HepG2 (cell line): ENCODE results near the gene TMEM9. TPM values are rescaled to one million over a fixed set of nuclear protein-coding genes. Genes with fewer than 3 reads are reported as not detected.
A peak's percentile ranks its signal among the peaks of the same experiment; 100 is the strongest.

Experiments used
- ATAC-seq: fragments of 200-7000 bp; cut with Tn5 transposase; 3 replicates; pipeline ENCODE4 v1.9.1; 2020; ENCODE audit warnings: mild to moderate bottlenecking, moderate library complexity
- BruUV-seq: library from RNA; stranded (reverse); fragments of 400-500 nt; replicated peaks from 2 replicates; lab custom pipeline; 2021; lab: Mats Ljungman, UMichigan
- CTCF ChIA-PET: fragments of 300-600 bp; formaldehyde crosslinking; extraction: SDS; loops from one replicate; lab custom pipeline; 2021; ENCODE audit warnings: low total read pairs, inconsistent platforms, low intra/inter-chr PET ratio; lab: Yijun Ruan, JAX
- POLR2A ChIA-PET: fragments of 350-600 bp; sonication (Branson Sonifier 250); formaldehyde crosslinking; loops from one replicate; lab custom pipeline; 2020; ENCODE audit warnings: antibody characterized with exemption, inconsistent platforms; lab: Yijun Ruan, JAX
- DNase-seq: peaks from one replicate; pipeline ENCODE4 v3.0.0-alpha.2; 2015; ENCODE audit warnings: low spot score
- FAIRE-seq: peaks from 3 replicates; lab custom pipeline; 2011; peaks lifted over from hg19 to GRCh38; lab: Jason Lieb, UNC
- H2AFZ ChIP-seq: one replicate; pipeline ENCODE4 v1.6.1; 2011; ENCODE audit warnings: low read length, inconsistent platforms
- H3K27ac ChIP-seq: fragments of 300-600 bp; 3 replicates; pipeline ENCODE4 v1.8.0; 2011; ENCODE audit warnings: mixed run types, mild to moderate bottlenecking, mixed read lengths, low read length, inconsistent platforms; ENCODE audit not compliant: insufficient read depth; ENCODE audit errors: extremely low read length
- H3K27me3 ChIP-seq, 2 experiments: fragments of 200-600 bp in 1 of 2; 2 replicates in 1 of 2; 3 replicates in 1 of 2; pipeline versions ENCODE4 v1.6.0 to v1.8.0; 2011; ENCODE audit warnings: low read length in 2 of 2, mild to moderate bottlenecking in 2 of 2, moderate library complexity in 2 of 2, inconsistent platforms in 1 of 2; ENCODE audit not compliant: insufficient read depth in 2 of 2, control insufficient read depth in 1 of 2
- H3K36me3 ChIP-seq, 2 experiments: fragments of 200-600 bp in 1 of 2; replicated peaks in 1 of 2; 2 replicates in 1 of 2; 3 replicates in 1 of 2; pipeline versions ENCODE4 v1.5.1 to v1.8.0; 2011; ENCODE audit warnings: low read length in 2 of 2, inconsistent platforms in 1 of 2; ENCODE audit not compliant: insufficient read depth in 2 of 2, control insufficient read depth in 1 of 2
- H3K4me1 ChIP-seq: 2 replicates; pipeline ENCODE4 v1.5.1; 2012; ENCODE audit warnings: low read length, inconsistent platforms; ENCODE audit not compliant: insufficient read depth
- H3K4me2 ChIP-seq: 2 replicates; pipeline ENCODE4 v1.6.0; 2011; ENCODE audit warnings: low read depth, low read length, inconsistent platforms
- H3K4me3 ChIP-seq, 3 experiments: fragments of 200-600 bp in 1 of 3; sonication (generic), shearing (Covaris generic) in 1 of 3; replicated peaks in 1 of 3; 2 replicates each; pipeline ENCODE4 v1.5.1; 2011 to 2016; ENCODE audit warnings: low read length in 3 of 3, inconsistent platforms in 2 of 3, low read depth in 2 of 3, mild to moderate bottlenecking in 2 of 3, control low read depth in 1 of 3, mixed read lengths in 1 of 3; ENCODE audit not compliant: insufficient read depth in 1 of 3
- H3K79me2 ChIP-seq: one replicate; pipeline ENCODE4 v1.6.1; 2011; ENCODE audit warnings: low read length, inconsistent platforms; ENCODE audit not compliant: insufficient read depth
- H3K9ac ChIP-seq: 2 replicates; pipeline ENCODE4 v1.6.0; 2011; ENCODE audit warnings: mild to moderate bottlenecking, low read depth, low read length, inconsistent platforms; ENCODE audit not compliant: insufficient read depth
- H3K9me3 ChIP-seq: 2 replicates; pipeline ENCODE4 v1.5.1; 2012; ENCODE audit warnings: mild to moderate bottlenecking, low read length
- H4K20me1 ChIP-seq: 2 replicates; pipeline ENCODE4 v1.6.0; 2011; ENCODE audit warnings: inconsistent platforms, mild to moderate bottlenecking, low read length, moderate library complexity; ENCODE audit not compliant: insufficient read depth
- AKAP8 ChIP-seq: sonication (generic); formaldehyde crosslinking; IDR thresholded peaks from 2 replicates; pipeline ENCODE4 v1.5.1; 2020; ENCODE audit warnings: mild to moderate bottlenecking, missing genetic modification reagents
- FOXA1 ChIP-seq, 2 experiments: fragments of 450-650 bp in 1 of 2; sonication (generic) in 1 of 2; formaldehyde crosslinking in 1 of 2; IDR thresholded peaks; 2 replicates each; pipeline versions ENCODE4 v1.4.0 to v1.6.1; 2016 to 2020; ENCODE audit warnings: missing genetic modification reagents in 1 of 2
- FOXA3 ChIP-seq: IDR thresholded peaks from 2 replicates; pipeline ENCODE4 v1.6.1; 2016; ENCODE audit warnings: missing genetic modification reagents, missing compliant biosample characterization
- FOXJ3 ChIP-seq: sonication (generic); formaldehyde crosslinking; IDR thresholded peaks from 2 replicates; pipeline ENCODE4 v1.4.0; 2020; ENCODE audit warnings: missing genetic modification reagents, mild to moderate bottlenecking, borderline replicate concordance
- FOXO1 ChIP-seq: sonication (generic); formaldehyde crosslinking; IDR thresholded peaks from 2 replicates; pipeline ENCODE4 v1.4.0; 2020; ENCODE audit warnings: missing genetic modification reagents
- MEF2D ChIP-seq: sonication (generic); formaldehyde crosslinking; IDR thresholded peaks from 2 replicates; pipeline ENCODE4 v1.5.1; 2020; ENCODE audit warnings: mild to moderate bottlenecking, missing genetic modification reagents
- NFATC3 ChIP-seq: sonication (generic); formaldehyde crosslinking; IDR thresholded peaks from 2 replicates; pipeline ENCODE4 v1.5.1; 2020; ENCODE audit warnings: mild to moderate bottlenecking, missing genetic modification reagents
- NFE2 ChIP-seq: sonication (generic); formaldehyde crosslinking; IDR thresholded peaks from 2 replicates; pipeline ENCODE4 v1.4.0; 2020; ENCODE audit warnings: missing genetic modification reagents
- PHF5A ChIP-seq: IDR thresholded peaks from one replicate; pipeline ENCODE4 v1.6.1; 2018; ENCODE audit warnings: low read depth, missing genetic modification reagents; ENCODE audit not compliant: unreplicated experiment
- RAD21 ChIP-seq: fragments of 450-650 bp; formaldehyde crosslinking; IDR thresholded peaks from 2 replicates; pipeline ENCODE4 v1.5.0; 2020; ENCODE audit warnings: mild to moderate bottlenecking
- SMC3 ChIP-seq: IDR thresholded peaks from 2 replicates; pipeline ENCODE4 v1.6.1; 2011; ENCODE audit warnings: low read length, improper control_type of control experiment
- STAG1 ChIP-seq: sonication (generic); formaldehyde crosslinking; IDR thresholded peaks from 2 replicates; pipeline ENCODE4 v1.4.0; 2020; ENCODE audit warnings: missing genetic modification reagents
- ZBTB2 ChIP-seq: sonication (generic); formaldehyde crosslinking; IDR thresholded peaks from 2 replicates; pipeline ENCODE4 v1.8.0; 2022; ENCODE audit warnings: low read depth, missing genetic modification reagents
- ZNF225 ChIP-seq: sonication (generic); formaldehyde crosslinking; IDR thresholded peaks from 2 replicates; pipeline ENCODE4 v1.4.0; 2020; ENCODE audit warnings: mild to moderate bottlenecking, missing genetic modification reagents
- ZNF234 ChIP-seq: sonication (generic); formaldehyde crosslinking; conservative IDR thresholded peaks from 2 replicates; pipeline ENCODE4 v1.5.1; 2020; ENCODE audit warnings: mild to moderate bottlenecking, missing genetic modification reagents
- ZNF546 ChIP-seq: sonication (generic); formaldehyde crosslinking; conservative IDR thresholded peaks from 2 replicates; pipeline ENCODE4 v1.8.1; 2023; ENCODE audit warnings: mild to moderate bottlenecking, missing genetic modification reagents
- WGBS: methylation state at CpG from one replicate; pipeline ENCODE4 v1.1.6; 2017; ENCODE audit warnings: low lambda C conversion rate; 5-methylcytosine and 5-hydroxymethylcytosine counted together
- in situ Hi-C: cut with HindIII; loops from 2 replicates; pipeline ENCODE4 v1.10.0; 2017; ENCODE audit warnings: low pct_unique_long_range_greater_than_20kb; ENCODE audit not compliant: extremely low pct_ligation_motif_present
- intact Hi-C: fragments of 100-400 bp; cut with micrococcal nuclease; formaldehyde crosslinking; loops from one replicate; pipeline ENCODE4 v1.10.0; 2022; ENCODE audit not compliant: unreplicated experiment
- polyA plus RNA-seq, 8 experiments: library from polyadenylated mRNA; depleted of rRNA in 3 of 8; stranded (reverse) in 7 of 8; unstranded in 1 of 8; fragments of >200 nt; fragmentation: Illumina TruSeq in 4 of 8; extraction: Trizol in 4 of 8; gene quantifications; 2 replicates each; pipeline versions ENCODE4 v1.2.1 to v1.2.3, GENCODE V29; 2011 to 2016; ENCODE audit warnings: low read depth in 4 of 8, missing spikeins in 1 of 8, mixed read lengths in 1 of 8; ENCODE audit not compliant: insufficient read depth in 1 of 8
- total RNA-seq, 5 experiments: library from RNA; depleted of rRNA; stranded (reverse); fragments of >200 nt; fragmentation: Illumina TruSeq; extraction: Trizol; gene quantifications; 2 replicates each; pipeline ENCODE4 v1.2.3, GENCODE V29; 2016; ENCODE audit warnings: low read depth in 1 of 5
- TF ChIP-seq, protein P1 (sequence below): sonication (generic); formaldehyde crosslinking; IDR thresholded peaks from 2 replicates; pipeline ENCODE4 v1.5.0; 2020; ENCODE audit warnings: mild to moderate bottlenecking, missing genetic modification reagents, moderate library complexity
- TF ChIP-seq, protein P2 (sequence below): IDR thresholded peaks from 2 replicates; pipeline ENCODE4 v1.6.1; 2012; ENCODE audit warnings: inconsistent platforms

The TMEM9 gene
- total and polyA plus RNA-seq, 2 of the 13 experiments (the other 11 are each of a cell fraction or from before 2014, with no cell fraction given) = 60.9 to 102 TPM

- Histone ChIP-seq H3K4me3 (no peak overlapping the region), H4K20me1 (no peaks in the 10 kb centered on the region), H3K36me3 (peaks cover 19 to 72% of the 10 kb centered on the region in 2 experiments), H3K4me1 (peaks cover 13% of the 10 kb centered on the region), H3K9me3 (no peaks in the 10 kb centered on the region), H3K79me2 (peaks cover 10% of the 10 kb centered on the region), H3K27ac (no peak overlapping the region), H3K4me2 (no peak overlapping the region), H2AFZ (no peak overlapping the region)
- BruUV-seq = no TSS peak
- WGBS = 60% methylated on average over 4 of the region's 4 CpGs
- CTCF ChIA-PET = interaction anchor here (1.5 to 1.7 kb wide), 3 partner anchors 35 to 75 kb away, joined by 3 to 23 read pairs (median 16); no protein-coding TSS in a partner anchor
- ATAC-seq = peak; percentile 57
- POLR2A ChIA-PET = no interaction called here
- intact Hi-C loops (loop anchor here (1.0 kb wide), 4 partner anchors 21 to 74 kb away; no protein-coding TSS in a partner anchor), in situ Hi-C loops (loop anchor here (5.0 kb wide), 1 partner anchor 68 kb away; no protein-coding TSS in a partner anchor)
- FAIRE-seq = peak; percentile 76
- DNase-seq = peak; percentile 59
- TF ChIP-seq FOXO1 (CRISPR knock-in tag) (0 out of 2 replicates have a peak, but pooled peaks have one; percentile 17), ZBTB2 (CRISPR knock-in tag) (no peak), NFATC3 (no peak), FOXJ3 (CRISPR knock-in tag) (peak; percentile 73; the same call in 1 of the 2 replicates), NFE2 (CRISPR knock-in tag) (no peak), SMC3 (peak; percentile 93), STAG1 (CRISPR knock-in tag) (peak; percentile 72), PHF5A (CRISPR knock-in tag) (no peak), RAD21 (peak; percentile 70), ZNF546 (CRISPR knock-in tag) (no peak), FOXA1 (IDR thresholded peaks at IDR 0.05) (no peak), FOXA1 (CRISPR knock-in tag; IDR thresholded peaks at IDR 0.05) (peak; percentile 73), ZNF234 (CRISPR knock-in tag) (no peak), MEF2D (CRISPR knock-in tag) (no peak), FOXA3 (CRISPR knock-in tag) (peak; percentile 65), ZNF225 (no peak), AKAP8 (CRISPR knock-in tag) (no peak)
- TF ChIP-seq, protein P1, sequence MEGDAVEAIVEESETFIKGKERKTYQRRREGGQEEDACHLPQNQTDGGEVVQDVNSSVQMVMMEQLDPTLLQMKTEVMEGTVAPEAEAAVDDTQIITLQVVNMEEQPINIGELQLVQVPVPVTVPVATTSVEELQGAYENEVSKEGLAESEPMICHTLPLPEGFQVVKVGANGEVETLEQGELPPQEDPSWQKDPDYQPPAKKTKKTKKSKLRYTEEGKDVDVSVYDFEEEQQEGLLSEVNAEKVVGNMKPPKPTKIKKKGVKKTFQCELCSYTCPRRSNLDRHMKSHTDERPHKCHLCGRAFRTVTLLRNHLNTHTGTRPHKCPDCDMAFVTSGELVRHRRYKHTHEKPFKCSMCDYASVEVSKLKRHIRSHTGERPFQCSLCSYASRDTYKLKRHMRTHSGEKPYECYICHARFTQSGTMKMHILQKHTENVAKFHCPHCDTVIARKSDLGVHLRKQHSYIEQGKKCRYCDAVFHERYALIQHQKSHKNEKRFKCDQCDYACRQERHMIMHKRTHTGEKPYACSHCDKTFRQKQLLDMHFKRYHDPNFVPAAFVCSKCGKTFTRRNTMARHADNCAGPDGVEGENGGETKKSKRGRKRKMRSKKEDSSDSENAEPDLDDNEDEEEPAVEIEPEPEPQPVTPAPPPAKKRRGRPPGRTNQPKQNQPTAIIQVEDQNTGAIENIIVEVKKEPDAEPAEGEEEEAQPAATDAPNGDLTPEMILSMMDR (CRISPR knock-in tag) = peak; percentile 68
- TF ChIP-seq, protein P2, sequence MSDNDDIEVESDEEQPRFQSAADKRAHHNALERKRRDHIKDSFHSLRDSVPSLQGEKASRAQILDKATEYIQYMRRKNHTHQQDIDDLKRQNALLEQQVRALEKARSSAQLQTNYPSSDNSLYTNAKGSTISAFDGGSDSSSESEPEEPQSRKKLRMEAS = 0 out of 2 replicates have a peak, but pooled peaks have one; percentile 20
- TF ChIP-seq, all 625 proteins: peak for 9
- H3K9ac ChIP-seq = no peak overlapping the region
- no peaks in the 10 kb centered on the region for H3K27me3 ChIP-seq
Observed at GRCh38 chr1:201149400-201149799, 4.9 kb downstream of the TMEM9 start.
